VCaP (cell line): Measurements from ENCODE around the gene GOLGA6L2.
A peak's percentile ranks its signal among the peaks of the same experiment; 100 is the strongest.
"Not testable (repeated sequence)": the region's sequence is repeated elsewhere in the genome, so short reads cannot be mapped to it uniquely, and the experiment has no call there.

Experiments
- H3K27ac ChIP-seq: fragments of 450-650 bp; 2 replicates; pipeline ENCODE4 v1.5.1; 2017
- CTCF ChIP-seq: fragments of 450-650 bp; conservative IDR thresholded peaks from 2 replicates; pipeline ENCODE4 v1.5.1; 2017; ENCODE audit warnings: mild to moderate bottlenecking, moderate library complexity

GOLGA6L2 gene

GRCh38 chr15:23439513-23439912 lies 7.5 kb downstream of the GOLGA6L2 start:
- no peak for TF ChIP-seq CTCF
- peak overlapping the region; percentile 29 for H3K27ac ChIP-seq

GRCh38 chr15:23438816-23439466 lies 8.1 kb downstream of the GOLGA6L2 start:
- TF ChIP-seq CTCF: no peak
- H3K27ac ChIP-seq: peak overlapping the region; percentile 29

- TF ChIP-seq CTCF: no peak
- no peak overlapping the region for H3K27ac ChIP-seq
Measured at GRCh38 chr15:23437673-23438072, 9.4 kb downstream of the GOLGA6L2 start.

DNA sequence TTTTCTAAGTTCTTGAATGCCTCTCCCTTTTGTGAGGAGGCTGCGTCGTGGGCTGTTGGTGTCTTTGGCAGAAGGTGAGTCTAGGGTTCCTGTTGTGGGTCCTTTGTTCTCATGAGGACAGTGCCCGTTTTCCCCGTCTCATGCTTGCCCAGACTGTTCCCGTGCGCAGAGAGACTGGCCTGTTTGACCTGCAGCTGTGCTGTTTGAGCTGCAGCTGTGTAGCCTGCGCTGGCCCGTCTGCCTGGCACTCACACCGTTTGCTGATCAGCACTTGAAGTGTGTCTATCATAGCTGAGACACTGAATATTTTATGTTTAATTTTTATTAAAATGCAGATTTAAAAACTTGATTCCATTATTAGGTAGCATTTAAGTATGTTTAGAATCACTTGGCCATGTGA lies 9.9 kb downstream of the GOLGA6L2 start:
- TF ChIP-seq CTCF: no peak
- H3K27ac ChIP-seq: no peak overlapping the region

DNA sequence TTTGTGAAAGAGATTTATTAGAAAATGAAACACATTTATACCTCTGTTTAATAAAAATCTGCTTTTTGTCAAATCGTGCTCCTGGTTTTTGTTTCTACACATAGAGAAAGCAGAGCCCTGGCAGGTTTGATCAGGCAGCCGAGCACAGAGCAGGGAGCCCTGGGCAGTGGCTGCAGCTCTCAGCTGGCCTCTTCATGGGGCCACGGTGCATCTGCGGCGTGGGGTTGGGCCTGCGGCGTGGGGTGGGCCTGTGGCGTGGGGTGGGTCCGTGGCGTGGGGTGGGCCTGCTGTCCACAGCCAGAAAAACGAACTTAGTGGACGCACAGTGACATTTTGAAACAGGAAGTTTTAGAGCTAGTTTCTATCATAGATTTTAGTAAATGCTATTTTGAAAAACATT lies 10.6 kb downstream of the GOLGA6L2 start:
- H3K27ac ChIP-seq: no peak overlapping the region
- no peak for TF ChIP-seq CTCF

GRCh38 chr15:23434699-23435098 lies 12.3 kb downstream of the GOLGA6L2 start:
- H3K27ac ChIP-seq: not testable (repeated sequence)

GRCh38 chr15:23425327-23425726 lies 21.7 kb downstream of the GOLGA6L2 start:
- H3K27ac ChIP-seq: not testable (repeated sequence)

GRCh38 chr15:23424111-23424904 lies 22.7 kb downstream of the GOLGA6L2 start:
- H3K27ac ChIP-seq: no peak overlapping the region
- no peak for TF ChIP-seq CTCF
